Stomach (tissue), 9 donors: Measurements from ENCODE around the gene RALBP1. TPM values are rescaled to one million over a fixed set of nuclear protein-coding genes. Genes with fewer than 3 reads are reported as not detected.

Experiments
- DNase-seq, 2 donors: peaks; one replicate each; pipeline versions ENCODE4 v3.0.0 to v3.0.0-alpha.2; 2013 to 2019
- H3K27ac ChIP-seq, 5 donors: fragments of 200-600 bp in 4 of 5; sonication (generic) in 4 of 5; one replicate each; pipeline ENCODE4 v1.5.1; 2013 to 2019; ENCODE audit warnings: mild to moderate bottlenecking in 1 of 5, moderate library complexity in 1 of 5
- H3K27me3 ChIP-seq, 3 donors: fragments of 200-600 bp; sonication (generic); one replicate each; pipeline ENCODE4 v1.5.1; 2017 to 2019; ENCODE audit warnings: mixed run types in 1 of 3
- H3K36me3 ChIP-seq, 4 donors: fragments of 200-600 bp; sonication (generic); 1 replicate in 3 of 4; 2 replicates in 1 of 4; pipeline ENCODE4 v1.5.1; 2016 to 2019
- H3K4me1 ChIP-seq, 4 donors: fragments of 200-600 bp; sonication (generic); one replicate each; pipeline ENCODE4 v1.5.1; 2016 to 2019
- H3K4me3 ChIP-seq, 4 donors: fragments of 200-600 bp; sonication (generic) in 3 of 4; one replicate each; pipeline ENCODE4 v1.5.1; 2016 to 2019; ENCODE audit warnings: mild to moderate bottlenecking in 1 of 4
- H3K9me3 ChIP-seq, 4 donors: fragments of 200-600 bp; sonication (generic); one replicate each; pipeline ENCODE4 v1.5.1; 2016 to 2019
- CTCF ChIP-seq, 7 experiments: fragments of 450-650 bp in 4 of 7; fragments of 200-600 bp in 3 of 7; sonication (generic) in 3 of 7; IDR thresholded peaks; one replicate each; pipeline ENCODE4 v1.5.1; 2016 to 2019; ENCODE audit warnings: antibody characterized with exemption in 7 of 7, control low read depth in 2 of 7, mild to moderate bottlenecking in 1 of 7
- EP300 ChIP-seq: sonication (generic); formaldehyde crosslinking; IDR thresholded peaks from one replicate; pipeline ENCODE4 v1.6.1; 2017; ENCODE audit warnings: antibody characterized with exemption
- POLR2A ChIP-seq, 4 donors: fragments of 450-650 bp; IDR thresholded peaks; one replicate each; pipeline ENCODE4 v1.6.1; 2016; ENCODE audit warnings: antibody characterized with exemption in 4 of 4, control low read depth in 2 of 4, mild to moderate bottlenecking in 1 of 4, moderate library complexity in 1 of 4
- POLR2AphosphoS5 ChIP-seq, 3 donors: sonication (generic); formaldehyde crosslinking; IDR thresholded peaks; one replicate each; pipeline ENCODE4 v1.6.1; 2016; ENCODE audit warnings: antibody characterized with exemption in 3 of 3
- WGBS, 5 donors: extraction: QIAGEN DNeasy Blood & Tissue Kit in 3 of 5; methylation state at CpG; one replicate each; pipeline versions ENCODE4 v1.1.5 to v1.1.7; 2013 to 2018; 5-methylcytosine and 5-hydroxymethylcytosine counted together
- intact Hi-C: fragments of 100-400 bp; cut with DNase I; formaldehyde crosslinking; loops from one replicate; pipeline ENCODE4 v1.15.1; 2023; ENCODE audit warnings: low total_unique reads
- polyA plus RNA-seq, 3 donors: library from polyadenylated mRNA; stranded (reverse); fragments of 200-250 nt; gene quantifications; one replicate each; pipeline ENCODE4 v1.2.3, GENCODE V29; 2013
- total RNA-seq, 5 donors: library from RNA; depleted of rRNA; stranded (reverse); fragments of >200 nt; gene quantifications; one replicate each; pipeline versions ENCODE4 v1.1.0 to v1.2.3, GENCODE V29; 2014 to 2016
- donor health status: healthy with polysubstance abuse.
- donor health status: Bipolar disorder and iron deficiency.
- donor health status: healthy.

RALBP1 gene
- total and polyA plus RNA-seq, 8 donors: 15.2 to 182 (median 43.6) TPM

GRCh38 chr18:9537677-9538076 is 62.4 kb downstream of the RALBP1 start:
- Histone ChIP-seq H3K4me3 (no peak overlapping the region), H3K4me1 (no peaks in the 10 kb centered on the region), H3K27ac (no peak overlapping the region), H3K27me3 (no peaks in the 10 kb centered on the region), H3K36me3 (peaks cover 30 to 77% (median 73%) of the 10 kb centered on the region in 4 donors), H3K9me3 (no peaks in the 10 kb centered on the region)
- TF ChIP-seq POLR2A (IDR thresholded peaks at IDR 0.05) (no peak), POLR2AphosphoS5 (IDR thresholded peaks at IDR 0.05) (no peak), EP300 (no peak), CTCF (IDR thresholded peaks at IDR 0.05) (no peak)
- intact Hi-C loops: no loop called here
- 43 to 78% (median 71%) methylated on average over 6 of the region's 6 CpGs for WGBS, 5 donors
- DNase-seq: no peak

- H3K27me3 ChIP-seq: no peaks in the 10 kb centered on the region
- 91 to 95% (median 92%) methylated on average over 6 of the region's 6 CpGs for WGBS, 5 donors
- no peaks in the 10 kb centered on the region for H3K9me3 ChIP-seq
- H3K4me1 ChIP-seq: no peaks in the 10 kb centered on the region
- intact Hi-C loops: no loop called here
- H3K27ac ChIP-seq: no peak overlapping the region
- DNase-seq: no peak
- TF ChIP-seq POLR2AphosphoS5 (IDR thresholded peaks at IDR 0.05) (no peak), EP300 (no peak), CTCF (IDR thresholded peaks at IDR 0.05) (no peak), POLR2A (IDR thresholded peaks at IDR 0.05) (no peak)
- H3K36me3 ChIP-seq: peaks cover 17 to 62% (median 57%) of the 10 kb centered on the region in 4 donors
- no peak overlapping the region for H3K4me3 ChIP-seq
Measured at GRCh38 chr18:9539283-9539682, 64.0 kb downstream of the RALBP1 start.

- Histone ChIP-seq H3K27me3 (no peaks in the 10 kb centered on the region), H3K36me3 (peaks cover 11 to 62% (median 55%) of the 10 kb centered on the region in 4 donors)
- WGBS, 5 donors: 76 to 89% (median 86%) methylated on average over 8 of the region's 8 CpGs
Measured at GRCh38 chr18:9539938-9540337, 64.6 kb downstream of the RALBP1 start.

GRCh38 chr18:9542924-9543323 is 67.6 kb downstream of the RALBP1 start:
- intact Hi-C loops: no loop called here
- H3K27ac ChIP-seq: no peak overlapping the region
- no peaks in the 10 kb centered on the region for H3K27me3 ChIP-seq
- peaks cover 6 to 15% (median 6%) of the 10 kb centered on the region in 4 donors for H3K4me1 ChIP-seq
- WGBS, 5 donors: 75 to 95% (median 90%) methylated on average over 4 of the region's 4 CpGs
- no peak for TF ChIP-seq CTCF (IDR thresholded peaks at IDR 0.05)
- H3K36me3 ChIP-seq: peaks cover 21 to 67% (median 61%) of the 10 kb centered on the region in 4 donors
- no peaks in the 10 kb centered on the region for H3K9me3 ChIP-seq
- no peak overlapping the region for H3K4me3 ChIP-seq
- no peak for DNase-seq

More at GRCh38 chr18:9539938-9540337, 64.6 kb downstream of the RALBP1 start:
- TF ChIP-seq POLR2AphosphoS5 (IDR thresholded peaks at IDR 0.05) (no peak), POLR2A (IDR thresholded peaks at IDR 0.05) (no peak), CTCF (IDR thresholded peaks at IDR 0.05) (no peak), EP300 (no peak)
- H3K4me3 ChIP-seq: no peak overlapping the region
- DNase-seq: no peak
- intact Hi-C loops: no loop called here
- no peaks in the 10 kb centered on the region for H3K9me3 ChIP-seq
- no peak overlapping the region for H3K27ac ChIP-seq
- no peaks in the 10 kb centered on the region for H3K4me1 ChIP-seq
